K562 (cell line): Measurements from ENCODE around the gene ATXN1. TPM values are rescaled to one million over a fixed set of nuclear protein-coding genes. Genes with fewer than 3 reads are reported as not detected.

Experiments used
- FOXK1 ChIP-seq: sonication (generic); formaldehyde crosslinking; IDR thresholded peaks from 2 replicates; pipeline ENCODE4 v1.8.0; 2022; ENCODE audit warnings: missing genetic modification reagents, mild to moderate bottlenecking, borderline replicate concordance
- FOXP4 ChIP-seq: sonication (generic); formaldehyde crosslinking; IDR thresholded peaks from 2 replicates; pipeline ENCODE4 v1.8.0; 2022; ENCODE audit warnings: mild to moderate bottlenecking, missing genetic modification reagents, borderline replicate concordance
- HSF4 ChIP-seq: fragments of 250-450 bp; sonication (Bioruptor Pico); IDR thresholded peaks from 2 replicates; pipeline ENCODE4 v2.1.2; 2022; ENCODE audit warnings: mild to moderate bottlenecking, moderate library complexity, borderline replicate concordance
- MAZ ChIP-seq, 2 experiments: fragments of 450-650 bp in 1 of 2; sonication (generic) in 1 of 2; formaldehyde crosslinking; IDR thresholded peaks in 1 of 2; conservative IDR thresholded peaks in 1 of 2; 2 replicates each; pipeline versions ENCODE4 v1.4.0 to v1.5.0; 2020; ENCODE audit warnings: mild to moderate bottlenecking in 1 of 2, missing genetic modification reagents in 1 of 2
- MEF2D ChIP-seq: conservative IDR thresholded peaks from 2 replicates; pipeline ENCODE4 v1.6.1; 2016; ENCODE audit warnings: low read depth, missing genetic modification characterization, missing compliant biosample characterization
- PCBP2 ChIP-seq: fragments of 200-400 bp; formaldehyde crosslinking; IDR thresholded peaks from 2 replicates; pipeline ENCODE4 v1.6.1; 2018; ENCODE audit warnings: low read length, low read depth, mild to moderate bottlenecking, moderate library complexity; ENCODE audit not compliant: poor library complexity, severe bottlenecking
- PREB ChIP-seq: sonication (generic); formaldehyde crosslinking; IDR thresholded peaks from 2 replicates; pipeline ENCODE4 v1.8.1; 2023; ENCODE audit warnings: mild to moderate bottlenecking, missing genetic modification reagents
- RFX1 ChIP-seq: fragments of 450-650 bp; IDR thresholded peaks from 2 replicates; pipeline ENCODE4 v1.6.1; 2016; ENCODE audit warnings: mild to moderate bottlenecking, moderate library complexity
- STAT5A ChIP-seq: IDR thresholded peaks from 2 replicates; pipeline ENCODE4 v1.6.1; 2012; ENCODE audit warnings: low read length, inconsistent platforms, borderline replicate concordance
- ZFP91 ChIP-seq: sonication (generic); formaldehyde crosslinking; IDR thresholded peaks from 2 replicates; pipeline ENCODE4 v1.8.0; 2022; ENCODE audit warnings: mild to moderate bottlenecking, missing genetic modification reagents
- ZNF445 ChIP-seq: fragments of 250-450 bp; sonication (Bioruptor Pico); IDR thresholded peaks from 2 replicates; pipeline ENCODE4 v1.4.0; 2020; ENCODE audit warnings: low read depth, mild to moderate bottlenecking, moderate library complexity
- ZNF518B ChIP-seq: fragments of 250-450 bp; sonication (Bioruptor Pico); IDR thresholded peaks from 2 replicates; pipeline ENCODE4 v1.5.0; 2021; ENCODE audit warnings: mild to moderate bottlenecking, moderate library complexity
- polyA plus RNA-seq, 8 experiments: library from polyadenylated mRNA; depleted of rRNA in 4 of 8; stranded (reverse) in 5 of 8; unstranded in 3 of 8; fragments of >200 nt; fragmentation: Nextera tagmentation in 2 of 8; fragmentation: Illumina TruSeq in 1 of 8; extraction: Ambion mirVana in 2 of 8; extraction: Trizol in 1 of 8; gene quantifications; 2 replicates each; pipeline versions ENCODE4 v1.2.1 to v1.2.3, GENCODE V29; 2011 to 2014; ENCODE audit warnings: inconsistent platforms in 1 of 8, missing spikeins in 1 of 8
- total RNA-seq, 7 experiments: library from RNA; depleted of rRNA in 6 of 7; stranded (reverse); fragments of >200 nt in 6 of 7; fragmentation: Illumina TruSeq in 2 of 7; extraction: Trizol in 2 of 7; gene quantifications; 2 replicates each; pipeline versions ENCODE4 v1.2.1 to v1.2.3, GENCODE V29; 2011 to 2021; ENCODE audit warnings: low replicate concordance in 1 of 7
- TF ChIP-seq, protein P1 (sequence below): fragments of 450-650 bp; IDR thresholded peaks from 2 replicates; pipeline ENCODE4 v1.6.1; 2017; ENCODE audit warnings: antibody characterized with exemption, mild to moderate bottlenecking

The ATXN1 gene
- total and polyA plus RNA-seq, 9 of the 15 experiments (the other 6 are each of a cell fraction or from before 2014, with no cell fraction given), result under 0.01 to 1.2 (median 0.58) TPM

- peak; percentile 63; the same call in 1 of the 2 replicates for TF ChIP-seq FOXK1 (CRISPR knock-in tag)
- TF ChIP-seq PREB (CRISPR knock-in tag), result no peak
- no peak for TF ChIP-seq ZNF445 (CRISPR knock-in tag)
- no peak for TF ChIP-seq HSF4
- TF ChIP-seq MAZ (CRISPR knock-in tag; conservative IDR thresholded peaks at IDR 0.05 in 1 of 2, IDR thresholded peaks at IDR 0.05 in 1 of 2), result 0 out of 4 replicates have a peak, but pooled peaks have one; percentile 17 to 40
- no peak for TF ChIP-seq PCBP2
- 0 out of 2 replicates have a peak, but pooled peaks have one; percentile 46 for TF ChIP-seq FOXP4 (CRISPR knock-in tag)
- peak; percentile 80 for TF ChIP-seq MEF2D (tag)
- no peak for TF ChIP-seq STAT5A
- TF ChIP-seq, protein P1, sequence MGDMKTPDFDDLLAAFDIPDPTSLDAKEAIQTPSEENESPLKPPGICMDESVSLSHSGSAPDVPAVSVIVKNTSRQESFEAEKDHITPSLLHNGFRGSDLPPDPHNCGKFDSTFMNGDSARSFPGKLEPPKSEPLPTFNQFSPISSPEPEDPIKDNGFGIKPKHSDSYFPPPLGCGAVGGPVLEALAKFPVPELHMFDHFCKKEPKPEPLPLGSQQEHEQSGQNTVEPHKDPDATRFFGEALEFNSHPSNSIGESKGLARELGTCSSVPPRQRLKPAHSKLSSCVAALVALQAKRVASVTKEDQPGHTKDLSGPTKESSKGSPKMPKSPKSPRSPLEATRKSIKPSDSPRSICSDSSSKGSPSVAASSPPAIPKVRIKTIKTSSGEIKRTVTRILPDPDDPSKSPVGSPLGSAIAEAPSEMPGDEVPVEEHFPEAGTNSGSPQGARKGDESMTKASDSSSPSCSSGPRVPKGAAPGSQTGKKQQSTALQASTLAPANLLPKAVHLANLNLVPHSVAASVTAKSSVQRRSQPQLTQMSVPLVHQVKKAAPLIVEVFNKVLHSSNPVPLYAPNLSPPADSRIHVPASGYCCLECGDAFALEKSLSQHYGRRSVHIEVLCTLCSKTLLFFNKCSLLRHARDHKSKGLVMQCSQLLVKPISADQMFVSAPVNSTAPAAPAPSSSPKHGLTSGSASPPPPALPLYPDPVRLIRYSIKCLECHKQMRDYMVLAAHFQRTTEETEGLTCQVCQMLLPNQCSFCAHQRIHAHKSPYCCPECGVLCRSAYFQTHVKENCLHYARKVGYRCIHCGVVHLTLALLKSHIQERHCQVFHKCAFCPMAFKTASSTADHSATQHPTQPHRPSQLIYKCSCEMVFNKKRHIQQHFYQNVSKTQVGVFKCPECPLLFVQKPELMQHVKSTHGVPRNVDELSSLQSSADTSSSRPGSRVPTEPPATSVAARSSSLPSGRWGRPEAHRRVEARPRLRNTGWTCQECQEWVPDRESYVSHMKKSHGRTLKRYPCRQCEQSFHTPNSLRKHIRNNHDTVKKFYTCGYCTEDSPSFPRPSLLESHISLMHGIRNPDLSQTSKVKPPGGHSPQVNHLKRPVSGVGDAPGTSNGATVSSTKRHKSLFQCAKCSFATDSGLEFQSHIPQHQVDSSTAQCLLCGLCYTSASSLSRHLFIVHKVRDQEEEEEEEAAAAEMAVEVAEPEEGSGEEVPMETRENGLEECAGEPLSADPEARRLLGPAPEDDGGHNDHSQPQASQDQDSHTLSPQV, result peak; percentile 98
- TF ChIP-seq ZNF518B (CRISPR knock-in tag), result no peak
- no peak for TF ChIP-seq ZFP91
- no peak for TF ChIP-seq RFX1
Measured at GRCh38 chr6:16322666-16323312, 438.5 kb downstream of the ATXN1 start (continued).
